Motor neuron (in vitro differentiated cells): Measurements from ENCODE around the gene IL10RB. TPM values are rescaled to one million over a fixed set of nuclear protein-coding genes. Genes with fewer than 3 reads are reported as not detected.

ENCODE experiments used
- ATAC-seq, 8 experiments: fragments of 200-7000 bp; cut with Tn5 transposase; replicated peaks in 6 of 8; 2 replicates each; pipeline ENCODE4 v1.8.0; 2021; ENCODE audit warnings: mild to moderate bottlenecking in 8 of 8, moderate library complexity in 8 of 8
- H3K27ac ChIP-seq, 2 donors: fragments of 250-450 bp; sonication (Bioruptor Pico); 2 replicates each; pipeline ENCODE4 v1.9.0; 2021; ENCODE audit warnings: antibody characterized with exemption in 2 of 2, mild to moderate bottlenecking in 2 of 2, moderate library complexity in 1 of 2
- H3K4me1 ChIP-seq, 2 donors: fragments of 250-450 bp; sonication (Bioruptor Pico); replicated peaks in 1 of 2; 2 replicates each; pipeline ENCODE4 v1.6.1; 2021; ENCODE audit warnings: antibody characterized with exemption in 2 of 2, mild to moderate bottlenecking in 2 of 2, moderate library complexity in 1 of 2
- H3K4me3 ChIP-seq, 5 donors: fragments of 250-450 bp; sonication (Bioruptor Pico); 2 replicates each; pipeline ENCODE4 v1.9.0; 2021; ENCODE audit warnings: antibody characterized with exemption in 5 of 5, mild to moderate bottlenecking in 5 of 5, moderate library complexity in 4 of 5
- WGBS, 10 experiments: fragments of 450-650 bp; shearing (Covaris generic); methylation state at CpG; one replicate each; pipeline ENCODE4 v1.0.0; 2022; 5-methylcytosine and 5-hydroxymethylcytosine counted together
- in situ Hi-C, 9 experiments: fragments of 400-800 bp; cut with MboI; loops; one replicate each; pipeline ENCODE4 v1.15.0; 2021; ENCODE audit warnings: low sequenced_read_pairs in 9 of 9, low pct_unique_long_range_greater_than_20kb in 2 of 9; ENCODE audit not compliant: unreplicated experiment in 9 of 9
- total RNA-seq, 8 experiments: library from RNA; unstranded; fragments of 300-600 nt; gene quantifications; 2 replicates each; pipeline versions ENCODE4 v1.2.3 to v1.2.4, GENCODE V29; 2022

The IL10RB gene
- total RNA-seq, 8 experiments from 2014 or later, result 4.1 to 17.8 (median 9.7) TPM

DNA sequence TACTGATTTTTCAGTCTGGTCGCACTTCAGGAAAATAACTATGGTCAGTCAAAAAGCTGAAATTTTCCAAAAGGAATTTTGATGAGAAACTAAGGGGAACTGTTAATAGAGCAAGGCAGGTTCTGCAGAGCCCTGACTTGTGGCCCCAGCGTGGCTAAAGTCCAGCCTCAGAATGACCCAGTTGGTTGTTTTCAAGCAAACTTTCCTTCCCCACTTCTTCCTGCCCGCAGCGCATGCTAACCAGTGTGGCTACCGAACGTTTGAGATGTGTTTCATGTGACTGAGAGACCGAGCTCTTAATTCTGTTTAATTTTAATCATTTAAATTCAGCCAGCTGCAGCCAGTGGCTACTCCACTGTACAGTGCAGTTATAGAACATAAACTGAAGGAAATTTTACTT, 6.2 kb upstream of the IL10RB start:
- no peak for ATAC-seq
- H3K4me1 ChIP-seq, result no peaks in the 10 kb centered on the region
- 70 to 100% (median 89%) methylated on average over 2 to 6 of the region's 7 CpGs; no CpG with 5 or more reads in 1 of the 10 experiments for WGBS, 10 experiments
- H3K4me3 ChIP-seq, result no peak overlapping the region
- in situ Hi-C loops, result no loop called here
- H3K27ac ChIP-seq, result no peak overlapping the region

DNA sequence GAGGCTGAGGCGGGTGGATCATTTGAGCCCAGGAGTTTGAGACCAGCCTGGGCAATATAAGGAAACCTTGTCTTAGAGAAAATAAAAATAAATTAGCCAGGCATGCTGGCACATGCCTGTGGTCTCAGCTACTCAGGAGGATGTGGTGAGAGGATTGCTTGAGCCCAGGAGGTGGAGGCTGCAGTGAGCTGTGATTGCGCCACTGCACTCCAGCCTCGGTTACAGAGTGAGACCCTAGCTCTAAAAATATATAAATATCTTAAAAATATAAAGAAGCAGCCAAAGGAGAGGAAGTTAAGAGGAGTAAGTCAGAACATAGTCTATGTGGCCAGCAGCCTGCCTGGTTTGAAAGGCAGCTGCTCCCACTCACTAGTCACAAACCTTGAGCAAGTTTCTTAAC, 4.5 kb upstream of the IL10RB start:
- H3K4me3 ChIP-seq, result no peak overlapping the region
- in situ Hi-C loops, result no loop called here
- no peak for ATAC-seq
- peaks cover 0 to 3% of the 10 kb centered on the region in 2 donors for H3K4me1 ChIP-seq
- 75 to 100% (median 96%) methylated on average over 1 to 3 of the region's 3 CpGs; no CpG with 5 or more reads in 3 of the 10 experiments for WGBS, 10 experiments
- H3K27ac ChIP-seq, result no peak overlapping the region

DNA sequence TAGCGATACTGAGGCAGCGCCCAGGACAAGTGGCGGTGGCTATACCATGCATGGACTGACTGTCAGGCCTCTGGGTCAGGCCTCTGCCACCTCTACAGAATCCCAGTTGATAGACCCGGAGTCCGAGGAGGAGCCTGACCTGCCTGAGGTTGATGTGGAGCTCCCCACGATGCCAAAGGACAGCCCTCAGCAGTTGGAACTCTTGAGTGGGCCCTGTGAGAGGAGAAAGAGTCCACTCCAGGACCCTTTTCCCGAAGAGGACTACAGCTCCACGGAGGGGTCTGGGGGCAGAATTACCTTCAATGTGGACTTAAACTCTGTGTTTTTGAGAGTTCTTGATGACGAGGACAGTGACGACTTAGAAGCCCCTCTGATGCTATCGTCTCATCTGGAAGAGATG, 3.2 kb upstream of the IL10RB start:
- WGBS, 10 experiments, result 93 to 100% (median 98%) methylated on average over 1 to 11 of the region's 11 CpGs; no CpG with 5 or more reads in 2 of the 10 experiments
- no peak for ATAC-seq
- Histone ChIP-seq H3K4me3 (no peak overlapping the region), H3K27ac (no peak overlapping the region), H3K4me1 (peaks cover 3 to 9% of the 10 kb centered on the region in 2 donors)
- in situ Hi-C loops, result no loop called here

DNA sequence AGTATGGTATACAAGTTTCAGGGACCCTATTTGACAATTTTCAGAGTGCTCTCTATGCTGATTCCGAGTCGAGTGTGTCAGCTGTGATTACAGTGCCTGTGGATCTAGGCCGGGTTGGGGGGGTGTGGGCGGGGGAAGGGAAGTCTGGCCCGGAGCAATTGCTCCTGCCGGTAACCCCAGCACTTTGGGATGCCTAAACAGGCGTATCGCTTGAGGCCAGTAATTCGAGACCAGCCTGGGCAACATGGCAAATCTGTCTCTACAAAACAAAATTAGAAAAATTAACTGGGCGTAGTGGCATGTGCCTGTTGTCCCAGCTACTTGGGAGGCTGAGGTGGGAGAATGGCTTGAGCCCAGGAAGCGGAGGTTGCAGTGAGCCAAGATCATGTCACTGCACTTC, 1.6 kb upstream of the IL10RB start:
- WGBS, 10 experiments, result 67 to 100% (median 92%) methylated on average over 1 to 10 of the region's 11 CpGs; no CpG with 5 or more reads in 5 of the 10 experiments
- no peak for ATAC-seq
- Histone ChIP-seq H3K27ac (no peak overlapping the region), H3K4me1 (peaks cover 3 to 9% of the 10 kb centered on the region in 2 donors), H3K4me3 (no peak overlapping the region)
- in situ Hi-C loops, result no loop called here

DNA sequence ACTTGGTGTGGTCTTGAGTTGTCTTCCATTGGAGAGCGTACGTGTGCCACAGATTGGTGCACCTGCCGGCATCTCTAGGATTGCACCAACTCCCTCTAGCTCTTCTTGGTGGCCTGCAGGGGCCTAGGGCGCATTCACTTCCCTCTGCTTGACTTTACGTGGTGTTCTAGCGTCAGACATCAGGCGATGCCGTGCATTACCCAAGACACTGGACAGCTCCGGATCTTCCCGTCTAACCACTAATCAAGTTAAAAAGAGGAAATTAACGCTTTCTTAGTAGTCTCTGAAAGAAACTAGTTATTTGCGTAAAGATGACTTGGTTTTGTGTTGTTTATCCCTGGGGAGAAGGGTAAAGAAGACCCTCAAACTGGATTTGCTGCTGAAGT, 510 bp upstream of the IL10RB start:
- WGBS, 10 experiments, result 21 to 90% (median 64%) methylated on average over 1 to 11 of the region's 12 CpGs; no CpG with 5 or more reads in 2 of the 10 experiments
- Histone ChIP-seq H3K27ac (no peak overlapping the region), H3K4me3 (peak overlapping the region; percentile 43 to 62 (median 49)), H3K4me1 (peaks cover 3 to 9% of the 10 kb centered on the region in 2 donors)
- in situ Hi-C loops, result no loop called here
- ATAC-seq, result peak in 4 of 8 experiments; percentile 1 to 15 (median 8)

DNA sequence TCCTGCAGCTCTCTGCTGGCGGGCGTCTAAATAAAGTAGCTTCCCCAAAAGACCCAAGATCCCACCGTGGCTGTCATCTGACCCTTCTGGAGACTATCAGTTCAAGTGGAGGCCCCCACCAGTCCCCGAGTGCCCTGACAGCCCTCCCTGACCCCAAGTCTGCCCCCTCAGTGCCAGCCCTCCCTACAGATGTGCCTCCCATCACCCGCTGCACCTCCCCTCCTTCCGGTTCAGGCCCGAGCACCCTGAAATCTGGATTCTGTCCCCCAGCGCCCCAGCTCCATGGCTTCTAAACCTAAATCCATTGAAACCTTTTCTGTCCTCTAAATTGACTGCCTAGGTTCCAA, 595 bp downstream of the IL10RB start:
- Histone ChIP-seq H3K4me1 (peaks cover 3 to 9% of the 10 kb centered on the region in 2 donors), H3K27ac (peak overlapping the region; percentile 10 to 14), H3K4me3 (peak overlapping the region; percentile 43 to 62 (median 49))
- in situ Hi-C loops, result no loop called here
- peak in 4 of 8 experiments; percentile 5 to 22 (median 12) for ATAC-seq
- 0 to 100% (median 40%) methylated on average over 1 to 3 of the region's 8 CpGs; no CpG with 5 or more reads in 7 of the 10 experiments for WGBS, 10 experiments

DNA sequence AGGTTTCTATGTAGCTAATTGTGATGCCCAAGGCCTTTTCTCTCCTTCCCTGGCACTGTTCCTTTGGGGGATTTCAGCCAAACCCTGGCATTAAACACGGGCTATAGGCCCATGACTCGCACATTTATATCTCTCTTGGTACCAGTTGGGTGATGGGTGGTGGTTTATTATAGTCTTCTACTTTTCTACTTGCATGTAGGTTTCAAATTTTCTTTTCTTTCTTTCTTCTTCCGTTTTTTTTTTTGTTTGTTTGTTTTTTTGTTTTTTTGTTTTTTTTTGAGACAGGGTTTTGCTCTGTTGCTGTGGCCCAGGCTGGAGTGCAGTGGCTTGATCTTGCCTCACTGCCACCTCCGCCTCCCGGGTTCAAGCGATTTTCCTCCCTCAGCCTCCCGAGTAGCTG, 1.1 kb downstream of the IL10RB start:
- H3K27ac ChIP-seq, result peak overlapping the region in 1 of 2 donors; percentile 14
- in situ Hi-C loops, result no loop called here
- H3K4me3 ChIP-seq, result peak overlapping the region; percentile 43 to 62 (median 49)
- H3K4me1 ChIP-seq, result peaks cover 3 to 9% of the 10 kb centered on the region in 2 donors
- WGBS, 10 experiments, result 0 to 100% (median 84%) methylated on average over 1 to 7 of the region's 7 CpGs; no CpG with 5 or more reads in 2 of the 10 experiments
- ATAC-seq, result no peak

DNA sequence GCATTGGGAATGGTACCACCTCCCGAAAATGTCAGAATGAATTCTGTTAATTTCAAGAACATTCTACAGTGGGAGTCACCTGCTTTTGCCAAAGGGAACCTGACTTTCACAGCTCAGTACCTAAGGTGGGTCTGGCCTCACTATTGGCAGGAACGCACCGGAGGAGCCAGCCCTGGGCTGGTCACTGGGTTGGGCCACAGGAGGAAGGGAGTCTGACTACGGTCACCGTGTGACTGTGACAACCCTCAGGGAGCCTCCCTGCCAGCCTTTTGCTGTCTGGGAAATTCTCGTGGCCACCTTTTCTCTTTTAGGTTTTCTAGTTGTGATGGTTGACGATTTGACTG, 2.2 kb downstream of the IL10RB start:
- no peak overlapping the region for H3K4me3 ChIP-seq
- peaks cover 3 to 9% of the 10 kb centered on the region in 2 donors for H3K4me1 ChIP-seq
- 70 to 100% (median 89%) methylated on average over 2 to 7 of the region's 7 CpGs; no CpG with 5 or more reads in 1 of the 10 experiments for WGBS, 10 experiments
- in situ Hi-C loops, result no loop called here
- H3K27ac ChIP-seq, result no peak overlapping the region
- ATAC-seq, result no peak

DNA sequence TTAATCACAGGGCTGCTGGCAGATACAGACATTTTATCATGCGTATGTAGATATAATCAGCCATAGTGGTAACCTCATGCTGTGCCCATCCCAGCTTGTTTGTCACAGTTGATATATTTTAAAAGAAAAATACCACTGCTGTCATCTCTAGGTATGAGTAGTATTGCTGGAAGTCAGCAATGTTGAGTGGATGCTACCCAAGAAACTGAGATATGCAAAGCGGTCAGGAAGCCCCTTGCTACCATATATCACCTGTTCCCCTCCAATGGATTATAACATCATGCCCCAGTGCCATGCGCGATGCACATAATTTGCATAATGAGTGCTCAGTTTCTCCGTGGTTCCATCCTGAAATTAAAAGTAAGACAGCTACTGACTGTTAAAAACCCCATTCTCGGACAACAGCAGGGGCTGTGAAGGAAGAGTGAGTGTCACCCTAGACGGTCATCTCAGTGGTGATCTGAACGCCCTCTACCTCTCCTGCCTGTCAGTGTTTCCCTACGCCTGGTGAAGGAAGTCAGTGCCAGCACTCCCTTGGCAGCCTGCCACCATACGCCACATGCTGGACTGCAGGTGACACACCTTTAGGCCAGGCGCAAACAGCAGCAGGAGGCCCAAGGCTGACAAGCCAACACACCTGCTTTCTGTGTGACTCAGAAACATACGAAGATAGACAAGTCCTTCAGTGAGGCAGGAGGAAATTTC, 2.7 kb downstream of the IL10RB start:
- H3K4me1 ChIP-seq, result peaks cover 3 to 9% of the 10 kb centered on the region in 2 donors
- WGBS, 10 experiments, result 75 to 100% (median 89%) methylated on average over 1 to 9 of the region's 12 CpGs
- in situ Hi-C loops, result no loop called here
- no peak overlapping the region for H3K27ac ChIP-seq
- no peak overlapping the region for H3K4me3 ChIP-seq
- ATAC-seq, result no peak

DNA sequence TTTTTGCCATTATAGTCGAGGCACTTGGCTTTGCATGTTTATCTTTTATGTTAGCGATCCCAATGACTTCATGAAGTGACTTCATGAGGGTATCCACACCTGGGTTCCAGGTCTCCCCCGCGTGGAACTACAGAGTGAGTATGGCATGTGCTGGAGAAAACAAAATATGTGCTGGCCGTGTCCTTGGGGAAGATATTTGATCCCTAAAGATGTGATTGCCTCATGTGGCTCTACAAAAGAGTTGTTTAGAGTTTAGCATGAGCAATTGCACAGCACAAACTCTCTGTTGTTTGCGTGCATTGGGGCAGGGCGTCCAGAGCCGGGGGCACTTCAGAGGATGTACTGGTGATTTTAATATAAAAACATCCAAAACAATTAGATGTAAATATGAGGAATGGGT, 4.8 kb downstream of the IL10RB start:
- peaks cover 3 to 6% of the 10 kb centered on the region in 2 donors for H3K4me1 ChIP-seq
- no peak for ATAC-seq
- in situ Hi-C loops, result no loop called here
- WGBS, 10 experiments, result 80 to 100% (median 99%) methylated on average over 1 to 7 of the region's 8 CpGs
- H3K4me3 ChIP-seq, result no peak overlapping the region
- no peak overlapping the region for H3K27ac ChIP-seq

DNA sequence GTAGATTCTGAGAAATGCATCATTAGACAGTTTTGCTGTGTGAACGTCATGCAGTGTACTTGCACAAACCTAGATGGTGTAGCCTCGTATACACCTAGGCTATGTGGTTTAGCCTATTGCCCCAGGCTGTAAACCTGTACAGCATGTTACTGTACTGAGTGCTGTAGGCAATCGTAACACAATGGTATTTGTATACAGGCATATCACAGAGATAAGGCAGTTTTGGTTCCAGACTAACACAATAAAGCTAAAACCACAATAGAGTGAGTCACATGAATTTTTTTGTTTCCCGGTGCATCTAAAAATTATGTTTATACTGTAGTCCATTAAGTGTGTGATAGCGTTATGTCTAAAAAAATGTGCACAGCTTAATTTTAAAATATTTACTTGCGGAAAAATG, 6.9 kb downstream of the IL10RB start:
- Histone ChIP-seq H3K4me1 (no peaks in the 10 kb centered on the region), H3K27ac (no peak overlapping the region), H3K4me3 (no peak overlapping the region)
- WGBS, 10 experiments, result 80 to 100% (median 94%) methylated on average over 2 to 6 of the region's 6 CpGs; no CpG with 5 or more reads in 1 of the 10 experiments
- ATAC-seq, result no peak
- in situ Hi-C loops, result no loop called here

DNA sequence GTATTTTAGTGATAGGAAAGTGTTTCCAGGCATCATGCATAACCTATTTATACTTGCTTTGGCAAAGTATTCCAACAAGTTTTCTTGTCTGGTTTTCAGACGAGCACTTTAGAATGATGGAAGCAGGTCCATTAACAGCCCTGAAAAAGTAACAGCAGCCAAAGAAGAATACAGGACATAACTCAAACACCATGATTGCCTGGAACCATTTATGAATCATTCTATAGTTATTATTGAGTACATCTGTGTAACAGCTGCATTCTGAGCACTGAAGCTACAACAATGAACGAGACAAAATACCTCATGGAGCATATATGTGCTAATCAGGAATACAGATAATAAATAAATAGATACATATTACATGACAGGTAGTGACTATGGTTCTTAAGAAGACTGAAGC, 12.6 kb downstream of the IL10RB start:
- no peak overlapping the region for H3K27ac ChIP-seq
- H3K4me1 ChIP-seq, result no peaks in the 10 kb centered on the region
- in situ Hi-C loops, result no loop called here
- 20 to 100% (median 75%) methylated on average over 2 of the region's 2 CpGs; no CpG with 5 or more reads in 5 of the 10 experiments for WGBS, 10 experiments
- H3K4me3 ChIP-seq, result no peak overlapping the region
- no peak for ATAC-seq

DNA sequence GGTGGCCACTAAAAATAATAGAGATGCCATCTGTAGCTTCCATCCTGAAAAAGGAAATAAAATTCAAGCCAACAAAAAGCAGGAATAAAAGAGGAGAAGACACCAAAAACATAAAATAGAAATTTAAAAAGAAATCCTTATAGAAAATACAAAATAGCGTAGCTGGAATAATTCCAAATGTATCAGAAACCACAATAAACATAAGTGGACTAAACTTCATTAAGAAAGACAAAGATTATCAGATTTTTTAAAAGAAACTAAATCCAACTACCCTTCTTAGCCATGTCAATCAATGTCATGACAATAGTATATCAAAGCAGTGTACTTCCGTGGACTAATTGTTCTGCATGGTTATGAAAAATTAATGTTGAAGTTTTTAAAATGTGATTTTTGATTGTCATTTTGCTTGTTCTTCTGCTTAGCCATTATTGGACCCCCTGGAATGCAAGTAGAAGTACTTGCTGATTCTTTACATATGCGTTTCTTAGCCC, 13.2 kb downstream of the IL10RB start:
- in situ Hi-C loops, result no loop called here
- Histone ChIP-seq H3K4me1 (no peaks in the 10 kb centered on the region), H3K27ac (no peak overlapping the region), H3K4me3 (no peak overlapping the region)
- no peak for ATAC-seq
- WGBS, 10 experiments, result 68 to 100% (median 94%) methylated on average over 1 to 3 of the region's 3 CpGs
